GM12878 (cell line): ENCODE data around the gene SEMA4D. TPM values are rescaled to one million over a fixed set of nuclear protein-coding genes. Genes with fewer than 3 reads are reported as not detected.

Source experiments
- BMI1 ChIP-seq: fragments of 450-650 bp; IDR thresholded peaks from 2 replicates; pipeline ENCODE4 v1.6.1; 2016; ENCODE audit warnings: mild to moderate bottlenecking, moderate library complexity, borderline replicate concordance
- CREM ChIP-seq: IDR thresholded peaks from 2 replicates; pipeline ENCODE4 v1.6.1; 2014; ENCODE audit warnings: antibody characterized with exemption, low read depth
- CTCF ChIP-seq, 3 experiments: IDR thresholded peaks in 2 of 3; conservative IDR thresholded peaks in 1 of 3; 2 replicates each; pipeline ENCODE4 v1.5.1; 2011; ENCODE audit warnings: low read depth in 3 of 3, low read length in 3 of 3, mild to moderate bottlenecking in 3 of 3, control low read depth in 2 of 3, moderate library complexity in 2 of 3, inconsistent platforms in 1 of 3, mixed read lengths in 1 of 3; ENCODE audit not compliant: control insufficient read depth in 2 of 3, insufficient read depth in 1 of 3; ENCODE audit errors: extremely low read depth in 1 of 3
- EED ChIP-seq: sonication (generic); IDR thresholded peaks from 2 replicates; pipeline ENCODE4 v1.6.1; 2016; ENCODE audit warnings: antibody characterized with exemption, low read depth
- MXI1 ChIP-seq: fragments of 150-350 bp; IDR thresholded peaks from 2 replicates; pipeline ENCODE4 v1.6.1; 2011; ENCODE audit warnings: low read depth, mild to moderate bottlenecking, inconsistent platforms, low read length, improper control_type of control experiment
- PAX5 ChIP-seq: IDR thresholded peaks from 2 replicates; pipeline ENCODE4 v1.6.1; 2011; ENCODE audit warnings: low read depth, low read length, borderline replicate concordance
- REST ChIP-seq: IDR thresholded peaks from 2 replicates; pipeline ENCODE4 v1.6.1; 2012; ENCODE audit warnings: mild to moderate bottlenecking, low read depth, low read length
- ZNF217 ChIP-seq: fragments of 450-650 bp; IDR thresholded peaks from 2 replicates; pipeline ENCODE4 v1.6.1; 2017; ENCODE audit warnings: antibody characterized with exemption, mild to moderate bottlenecking
- polyA plus RNA-seq, 11 experiments: library from polyadenylated mRNA; depleted of rRNA in 4 of 11; unstranded in 6 of 11; stranded (reverse) in 5 of 11; fragments of >200 nt; fragmentation: Nextera tagmentation in 4 of 11; fragmentation: Illumina TruSeq in 1 of 11; extraction: Ambion mirVana in 4 of 11; extraction: Trizol in 1 of 11; gene quantifications; 1 replicate in 1 of 11; 2 replicates in 10 of 11; pipeline versions ENCODE4 v1.2.1 to v1.2.3, GENCODE V29; 2011 to 2016; ENCODE audit warnings: inconsistent platforms in 2 of 11, missing spikeins in 2 of 11, low read depth in 1 of 11
- total RNA-seq, 4 experiments: library from RNA; depleted of rRNA in 3 of 4; stranded (reverse); fragments of >200 nt in 3 of 4; fragmentation: Illumina TruSeq in 1 of 4; extraction: Trizol in 1 of 4; gene quantifications; 2 replicates each; pipeline versions ENCODE4 v1.2.1 to v1.2.3, GENCODE V29; 2013 to 2021
- TF ChIP-seq, protein P1 (sequence below): fragments of 450-650 bp; IDR thresholded peaks from 2 replicates; pipeline ENCODE4 v1.6.1; 2017; ENCODE audit warnings: antibody characterized with exemption, mild to moderate bottlenecking, moderate library complexity
- TF ChIP-seq, protein P2 (sequence below): fragments of 450-650 bp; IDR thresholded peaks from 2 replicates; pipeline ENCODE4 v1.6.1; 2018; ENCODE audit warnings: borderline replicate concordance, mild to moderate bottlenecking; ENCODE audit not compliant: partially characterized antibody
- TF ChIP-seq, protein P3 (sequence below): fragments of 450-650 bp; IDR thresholded peaks from 2 replicates; pipeline ENCODE4 v1.6.1; 2017; ENCODE audit warnings: mild to moderate bottlenecking, moderate library complexity

Gene SEMA4D
- total and polyA plus RNA-seq, 10 of the 15 experiments (the other 5 are each of a cell fraction or from before 2014, with no cell fraction given), result 15.1 to 136 (median 39.6) TPM

- TF ChIP-seq, protein P1, sequence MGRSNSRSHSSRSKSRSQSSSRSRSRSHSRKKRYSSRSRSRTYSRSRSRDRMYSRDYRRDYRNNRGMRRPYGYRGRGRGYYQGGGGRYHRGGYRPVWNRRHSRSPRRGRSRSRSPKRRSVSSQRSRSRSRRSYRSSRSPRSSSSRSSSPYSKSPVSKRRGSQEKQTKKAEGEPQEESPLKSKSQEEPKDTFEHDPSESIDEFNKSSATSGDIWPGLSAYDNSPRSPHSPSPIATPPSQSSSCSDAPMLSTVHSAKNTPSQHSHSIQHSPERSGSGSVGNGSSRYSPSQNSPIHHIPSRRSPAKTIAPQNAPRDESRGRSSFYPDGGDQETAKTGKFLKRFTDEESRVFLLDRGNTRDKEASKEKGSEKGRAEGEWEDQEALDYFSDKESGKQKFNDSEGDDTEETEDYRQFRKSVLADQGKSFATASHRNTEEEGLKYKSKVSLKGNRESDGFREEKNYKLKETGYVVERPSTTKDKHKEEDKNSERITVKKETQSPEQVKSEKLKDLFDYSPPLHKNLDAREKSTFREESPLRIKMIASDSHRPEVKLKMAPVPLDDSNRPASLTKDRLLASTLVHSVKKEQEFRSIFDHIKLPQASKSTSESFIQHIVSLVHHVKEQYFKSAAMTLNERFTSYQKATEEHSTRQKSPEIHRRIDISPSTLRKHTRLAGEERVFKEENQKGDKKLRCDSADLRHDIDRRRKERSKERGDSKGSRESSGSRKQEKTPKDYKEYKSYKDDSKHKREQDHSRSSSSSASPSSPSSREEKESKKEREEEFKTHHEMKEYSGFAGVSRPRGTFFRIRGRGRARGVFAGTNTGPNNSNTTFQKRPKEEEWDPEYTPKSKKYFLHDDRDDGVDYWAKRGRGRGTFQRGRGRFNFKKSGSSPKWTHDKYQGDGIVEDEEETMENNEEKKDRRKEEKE, result no peak
- TF ChIP-seq REST, result no peak
- TF ChIP-seq BMI1, result no peak
- TF ChIP-seq ZNF217, result no peak
- TF ChIP-seq PAX5, result no peak
- TF ChIP-seq, protein P2, sequence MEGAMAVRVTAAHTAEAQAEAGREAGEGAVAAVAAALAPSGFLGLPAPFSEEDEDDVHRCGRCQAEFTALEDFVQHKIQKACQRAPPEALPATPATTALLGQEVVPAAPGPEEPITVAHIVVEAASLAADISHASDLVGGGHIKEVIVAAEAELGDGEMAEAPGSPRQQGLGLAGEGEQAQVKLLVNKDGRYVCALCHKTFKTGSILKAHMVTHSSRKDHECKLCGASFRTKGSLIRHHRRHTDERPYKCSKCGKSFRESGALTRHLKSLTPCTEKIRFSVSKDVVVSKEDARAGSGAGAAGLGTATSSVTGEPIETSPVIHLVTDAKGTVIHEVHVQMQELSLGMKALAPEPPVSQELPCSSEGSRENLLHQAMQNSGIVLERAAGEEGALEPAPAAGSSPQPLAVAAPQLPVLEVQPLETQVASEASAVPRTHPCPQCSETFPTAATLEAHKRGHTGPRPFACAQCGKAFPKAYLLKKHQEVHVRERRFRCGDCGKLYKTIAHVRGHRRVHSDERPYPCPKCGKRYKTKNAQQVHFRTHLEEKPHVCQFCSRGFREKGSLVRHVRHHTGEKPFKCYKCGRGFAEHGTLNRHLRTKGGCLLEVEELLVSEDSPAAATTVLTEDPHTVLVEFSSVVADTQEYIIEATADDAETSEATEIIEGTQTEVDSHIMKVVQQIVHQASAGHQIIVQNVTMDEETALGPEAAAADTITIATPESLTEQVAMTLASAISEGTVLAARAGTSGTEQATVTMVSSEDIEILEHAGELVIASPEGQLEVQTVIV, result no peak
- no peak for TF ChIP-seq CREM
- no peak for TF ChIP-seq MXI1
- TF ChIP-seq, protein P3, sequence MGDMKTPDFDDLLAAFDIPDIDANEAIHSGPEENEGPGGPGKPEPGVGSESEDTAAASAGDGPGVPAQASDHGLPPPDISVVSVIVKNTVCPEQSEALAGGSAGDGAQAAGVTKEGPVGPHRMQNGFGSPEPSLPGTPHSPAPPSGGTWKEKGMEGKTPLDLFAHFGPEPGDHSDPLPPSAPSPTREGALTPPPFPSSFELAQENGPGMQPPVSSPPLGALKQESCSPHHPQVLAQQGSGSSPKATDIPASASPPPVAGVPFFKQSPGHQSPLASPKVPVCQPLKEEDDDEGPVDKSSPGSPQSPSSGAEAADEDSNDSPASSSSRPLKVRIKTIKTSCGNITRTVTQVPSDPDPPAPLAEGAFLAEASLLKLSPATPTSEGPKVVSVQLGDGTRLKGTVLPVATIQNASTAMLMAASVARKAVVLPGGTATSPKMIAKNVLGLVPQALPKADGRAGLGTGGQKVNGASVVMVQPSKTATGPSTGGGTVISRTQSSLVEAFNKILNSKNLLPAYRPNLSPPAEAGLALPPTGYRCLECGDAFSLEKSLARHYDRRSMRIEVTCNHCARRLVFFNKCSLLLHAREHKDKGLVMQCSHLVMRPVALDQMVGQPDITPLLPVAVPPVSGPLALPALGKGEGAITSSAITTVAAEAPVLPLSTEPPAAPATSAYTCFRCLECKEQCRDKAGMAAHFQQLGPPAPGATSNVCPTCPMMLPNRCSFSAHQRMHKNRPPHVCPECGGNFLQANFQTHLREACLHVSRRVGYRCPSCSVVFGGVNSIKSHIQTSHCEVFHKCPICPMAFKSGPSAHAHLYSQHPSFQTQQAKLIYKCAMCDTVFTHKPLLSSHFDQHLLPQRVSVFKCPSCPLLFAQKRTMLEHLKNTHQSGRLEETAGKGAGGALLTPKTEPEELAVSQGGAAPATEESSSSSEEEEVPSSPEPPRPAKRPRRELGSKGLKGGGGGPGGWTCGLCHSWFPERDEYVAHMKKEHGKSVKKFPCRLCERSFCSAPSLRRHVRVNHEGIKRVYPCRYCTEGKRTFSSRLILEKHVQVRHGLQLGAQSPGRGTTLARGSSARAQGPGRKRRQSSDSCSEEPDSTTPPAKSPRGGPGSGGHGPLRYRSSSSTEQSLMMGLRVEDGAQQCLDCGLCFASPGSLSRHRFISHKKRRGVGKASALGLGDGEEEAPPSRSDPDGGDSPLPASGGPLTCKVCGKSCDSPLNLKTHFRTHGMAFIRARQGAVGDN, result no peak
- no peak for TF ChIP-seq CTCF (IDR thresholded peaks at IDR 0.05 in 2 of 3, conservative IDR thresholded peaks at IDR 0.05 in 1 of 3; ENCODE audit: control insufficient read depth in 2 of 3, extremely low read depth in 1 of 3, insufficient read depth in 1 of 3, low read depth in 3 of 3, low read length in 3 of 3)
- TF ChIP-seq EED, result no peak
Observed at GRCh38 chr9:89413963-89414638, 83.8 kb downstream of the SEMA4D start (continued).
